ENCODE results near the gene JAKMIP2.

DNA sequence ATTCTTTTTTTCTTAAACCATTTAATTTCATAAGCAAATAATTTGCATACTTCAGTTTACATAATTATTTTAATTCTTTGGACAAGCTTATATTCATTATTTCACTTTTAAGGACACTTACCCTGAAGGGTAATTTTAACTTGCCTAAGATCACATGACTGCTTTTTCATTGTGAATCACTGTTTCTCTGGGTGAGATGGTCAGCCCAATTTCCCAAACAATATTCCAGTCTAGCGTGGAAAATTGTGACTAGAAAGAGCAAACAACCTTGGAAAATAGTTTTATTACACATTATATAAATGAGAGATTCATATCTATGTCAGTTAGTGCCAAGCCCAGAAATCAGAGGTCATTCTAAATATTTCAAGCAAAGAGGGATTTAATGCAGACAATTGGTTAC lies 21.4 kb upstream of the JAKMIP2 start:
- TF ChIP-seq, protein P1, sequence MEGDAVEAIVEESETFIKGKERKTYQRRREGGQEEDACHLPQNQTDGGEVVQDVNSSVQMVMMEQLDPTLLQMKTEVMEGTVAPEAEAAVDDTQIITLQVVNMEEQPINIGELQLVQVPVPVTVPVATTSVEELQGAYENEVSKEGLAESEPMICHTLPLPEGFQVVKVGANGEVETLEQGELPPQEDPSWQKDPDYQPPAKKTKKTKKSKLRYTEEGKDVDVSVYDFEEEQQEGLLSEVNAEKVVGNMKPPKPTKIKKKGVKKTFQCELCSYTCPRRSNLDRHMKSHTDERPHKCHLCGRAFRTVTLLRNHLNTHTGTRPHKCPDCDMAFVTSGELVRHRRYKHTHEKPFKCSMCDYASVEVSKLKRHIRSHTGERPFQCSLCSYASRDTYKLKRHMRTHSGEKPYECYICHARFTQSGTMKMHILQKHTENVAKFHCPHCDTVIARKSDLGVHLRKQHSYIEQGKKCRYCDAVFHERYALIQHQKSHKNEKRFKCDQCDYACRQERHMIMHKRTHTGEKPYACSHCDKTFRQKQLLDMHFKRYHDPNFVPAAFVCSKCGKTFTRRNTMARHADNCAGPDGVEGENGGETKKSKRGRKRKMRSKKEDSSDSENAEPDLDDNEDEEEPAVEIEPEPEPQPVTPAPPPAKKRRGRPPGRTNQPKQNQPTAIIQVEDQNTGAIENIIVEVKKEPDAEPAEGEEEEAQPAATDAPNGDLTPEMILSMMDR (IDR thresholded peaks at IDR 0.05; ENCODE audit: low read depth, low read length, poor library complexity, severe bottlenecking) = no peak
- TF ChIP-seq EZH2phosphoT487 (IDR thresholded peaks at IDR 0.05; ENCODE audit: borderline replicate concordance, low read length) = no peak

Measured in DOHH2 (cell line).